A673 (cell line): ENCODE data around the gene GRIK4. TPM values are rescaled to one million over a fixed set of nuclear protein-coding genes. Genes with fewer than 3 reads are reported as not detected.

Experiments
- BruUV-seq: library from RNA; stranded (reverse); fragments of 400-500 nt; replicated peaks from 2 replicates; lab custom pipeline; 2021; lab: Mats Ljungman, UMichigan
- CTCF ChIA-PET: fragments of 300-600 bp; sonication (Branson Sonifier 250); formaldehyde crosslinking; loops from one replicate; lab custom pipeline; 2022; ENCODE audit warnings: antibody characterized with exemption; lab: Charles Lee
- POLR2A ChIA-PET: fragments of 300-600 bp; sonication (Branson Sonifier 250); formaldehyde crosslinking; loops from one replicate; lab custom pipeline; 2022; ENCODE audit warnings: antibody characterized with exemption; ENCODE audit not compliant: low non-redundant PET; lab: Charles Lee
- DNase-seq: peaks from one replicate; pipeline ENCODE4 v3.0.0-alpha.2; 2015; ENCODE audit warnings: low spot score
- H3K27ac ChIP-seq: fragments of 200-600 bp; sonication (generic); 2 replicates; pipeline ENCODE4 v1.5.1; 2016; ENCODE audit warnings: mixed run types, low read depth, mild to moderate bottlenecking, mixed read lengths, antibody characterized with exemption, low read length; ENCODE audit not compliant: poor library complexity, severe bottlenecking
- H3K27me3 ChIP-seq: fragments of 200-600 bp; sonication (generic); replicated peaks from 2 replicates; pipeline ENCODE4 v1.6.1; 2017; ENCODE audit warnings: mixed run types, low read depth, mild to moderate bottlenecking, mixed read lengths, antibody characterized with exemption, low read length; ENCODE audit not compliant: insufficient read depth, poor library complexity
- H3K36me3 ChIP-seq: fragments of 200-600 bp; sonication (generic); 2 replicates; pipeline ENCODE4 v1.6.1; 2016; ENCODE audit warnings: mixed run types, mild to moderate bottlenecking, mixed read lengths, antibody characterized with exemption, low read length; ENCODE audit not compliant: insufficient read depth, poor library complexity, severe bottlenecking
- H3K4me1 ChIP-seq: fragments of 200-600 bp; sonication (generic); 2 replicates; pipeline ENCODE4 v1.6.1; 2017; ENCODE audit warnings: mixed run types, mild to moderate bottlenecking, mixed read lengths, antibody characterized with exemption, low read length; ENCODE audit not compliant: insufficient read depth, poor library complexity, severe bottlenecking
- H3K4me3 ChIP-seq: fragments of 200-600 bp; sonication (generic); 2 replicates; pipeline ENCODE4 v1.5.1; 2016; ENCODE audit warnings: low read depth, mixed run types, mild to moderate bottlenecking, mixed read lengths, low read length; ENCODE audit not compliant: poor library complexity, severe bottlenecking
- H3K9me3 ChIP-seq: fragments of 200-600 bp; sonication (generic); 2 replicates; pipeline ENCODE4 v1.6.1; 2016; ENCODE audit warnings: mixed run types, low read depth, mild to moderate bottlenecking, mixed read lengths, antibody characterized with exemption, low read length; ENCODE audit not compliant: poor library complexity, severe bottlenecking
- CTCF ChIP-seq: fragments of 300-800, 200-600 bp; sonication (generic); conservative IDR thresholded peaks from 2 replicates; pipeline ENCODE4 v1.5.1; 2017; ENCODE audit warnings: low read depth, mild to moderate bottlenecking, antibody characterized with exemption, low read length, moderate library complexity, mixed read lengths
- EZH2 ChIP-seq: fragments of 200-600 bp; sonication (generic); IDR thresholded peaks from 2 replicates; pipeline ENCODE4 v1.6.1; 2017; ENCODE audit warnings: borderline replicate concordance, low read depth, mild to moderate bottlenecking, mixed read lengths, antibody characterized with exemption, low read length; ENCODE audit not compliant: poor library complexity, severe bottlenecking
- intact Hi-C: fragments of 100-400 bp; cut with micrococcal nuclease; formaldehyde crosslinking; loops from one replicate; pipeline ENCODE4 v1.10.0; 2022; ENCODE audit not compliant: unreplicated experiment
- total RNA-seq: library from RNA; stranded (reverse); gene quantifications from 2 replicates; pipeline ENCODE4 v1.2.3, GENCODE V29; 2021

Gene GRIK4
- total RNA-seq, 1 experiment from 2014 or later: not detected

- TF ChIP-seq EZH2: no peak
- no peak for TF ChIP-seq CTCF
- H3K9me3 ChIP-seq: no peaks in the 10 kb centered on the region
- no peak overlapping the region for H3K27ac ChIP-seq
- H3K4me3 ChIP-seq: no peak overlapping the region
- no peak for DNase-seq
- ChIA-PET POLR2A (no interaction called here), CTCF (no interaction called here)
- peaks cover 4% of the 10 kb centered on the region for H3K4me1 ChIP-seq
- peaks cover 3% of the 10 kb centered on the region for H3K27me3 ChIP-seq
- no peaks in the 10 kb centered on the region for H3K36me3 ChIP-seq
- no TSS peak for BruUV-seq
- intact Hi-C loops: no loop called here
These were observed 83.2 kb downstream of the GRIK4 start for GRCh38 chr11:120594746-120595145.

GRCh38 chr11:120595557-120595956 is 84.0 kb downstream of the GRIK4 start:
- CTCF ChIA-PET: no interaction called here
- intact Hi-C loops: no loop called here

GRCh38 chr11:120597250-120598215 is 86.0 kb downstream of the GRIK4 start:
- BruUV-seq: no TSS peak
- intact Hi-C loops: no loop called here

More at GRCh38 chr11:120595557-120595956, 84.0 kb downstream of the GRIK4 start:
- H3K9me3 ChIP-seq: no peaks in the 10 kb centered on the region
- H3K36me3 ChIP-seq: no peaks in the 10 kb centered on the region
- H3K27me3 ChIP-seq: peaks cover 3% of the 10 kb centered on the region
- H3K4me1 ChIP-seq: peaks cover 12% of the 10 kb centered on the region
- POLR2A ChIA-PET: no interaction called here
- DNase-seq: no peak
- TF ChIP-seq EZH2 (no peak), CTCF (no peak)
- no peak overlapping the region for H3K27ac ChIP-seq
- BruUV-seq: no TSS peak
- H3K4me3 ChIP-seq: no peak overlapping the region

More at GRCh38 chr11:120597250-120598215, 86.0 kb downstream of the GRIK4 start:
- Histone ChIP-seq H3K4me1 (peaks cover 27% of the 10 kb centered on the region), H3K27me3 (peaks cover 3% of the 10 kb centered on the region), H3K36me3 (no peaks in the 10 kb centered on the region), H3K9me3 (no peaks in the 10 kb centered on the region), H3K27ac (no peak overlapping the region), H3K4me3 (no peak overlapping the region)
- TF ChIP-seq EZH2 (no peak), CTCF (no peak)
- CTCF ChIA-PET: no interaction called here
- no peak for DNase-seq
- POLR2A ChIA-PET: no interaction called here
